Gastroesophageal sphincter (tissue), 3 donors: Measurements from ENCODE around the gene FMN2.

Experiments used
- EP300 ChIP-seq: sonication (generic); formaldehyde crosslinking; IDR thresholded peaks from one replicate; pipeline ENCODE4 v1.6.1; 2017; ENCODE audit warnings: antibody characterized with exemption, mild to moderate bottlenecking
- POLR2A ChIP-seq, 2 donors: fragments of 450-650 bp; IDR thresholded peaks; one replicate each; pipeline ENCODE4 v1.6.1; 2017; ENCODE audit warnings: antibody characterized with exemption in 2 of 2, mild to moderate bottlenecking in 2 of 2, moderate library complexity in 1 of 2
- POLR2AphosphoS5 ChIP-seq: sonication (generic); formaldehyde crosslinking; IDR thresholded peaks from one replicate; pipeline ENCODE4 v1.6.1; 2017; ENCODE audit warnings: antibody characterized with exemption
- TF ChIP-seq, protein P1 (sequence below), 4 experiments: fragments of 200-600 bp in 2 of 4; fragments of 450-650 bp in 2 of 4; sonication (generic) in 1 of 4; IDR thresholded peaks; one replicate each; pipeline ENCODE4 v1.5.1; 2017 to 2019; ENCODE audit warnings: antibody characterized with exemption in 4 of 4, mild to moderate bottlenecking in 2 of 4, moderate library complexity in 2 of 4

DNA sequence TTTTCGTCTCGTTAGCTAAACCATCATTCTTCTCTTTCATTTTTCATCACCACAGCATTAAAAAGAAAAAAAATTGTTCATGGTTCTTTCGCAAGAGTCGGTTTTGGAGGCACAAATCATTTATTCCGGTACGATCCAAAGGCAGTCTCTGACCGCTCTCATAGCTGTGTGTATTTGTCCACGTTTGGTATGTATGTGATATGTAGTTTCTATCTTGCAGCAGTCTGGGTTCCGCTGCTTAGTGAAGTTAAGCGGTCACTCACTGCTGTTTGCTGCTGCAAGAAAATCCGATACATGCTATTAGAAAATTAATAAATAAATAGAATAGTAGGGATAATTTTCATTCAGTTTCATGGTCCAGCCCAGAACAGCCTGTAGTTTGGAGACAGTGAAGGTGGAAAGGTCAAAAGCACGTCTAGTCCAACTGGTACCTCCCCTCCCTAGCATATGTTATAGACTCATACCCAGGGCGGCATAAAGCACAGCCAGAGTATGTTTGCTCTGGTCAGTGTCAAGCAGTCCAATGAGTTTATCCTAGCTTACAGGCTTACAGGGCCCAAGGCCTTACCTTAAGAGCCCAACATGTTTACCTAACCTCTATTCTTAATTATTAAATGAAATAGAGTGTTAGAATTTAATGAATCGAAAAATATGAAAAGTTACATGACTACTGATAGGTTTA is 2.5 kb downstream of the FMN2 start:
- TF ChIP-seq, protein P1, sequence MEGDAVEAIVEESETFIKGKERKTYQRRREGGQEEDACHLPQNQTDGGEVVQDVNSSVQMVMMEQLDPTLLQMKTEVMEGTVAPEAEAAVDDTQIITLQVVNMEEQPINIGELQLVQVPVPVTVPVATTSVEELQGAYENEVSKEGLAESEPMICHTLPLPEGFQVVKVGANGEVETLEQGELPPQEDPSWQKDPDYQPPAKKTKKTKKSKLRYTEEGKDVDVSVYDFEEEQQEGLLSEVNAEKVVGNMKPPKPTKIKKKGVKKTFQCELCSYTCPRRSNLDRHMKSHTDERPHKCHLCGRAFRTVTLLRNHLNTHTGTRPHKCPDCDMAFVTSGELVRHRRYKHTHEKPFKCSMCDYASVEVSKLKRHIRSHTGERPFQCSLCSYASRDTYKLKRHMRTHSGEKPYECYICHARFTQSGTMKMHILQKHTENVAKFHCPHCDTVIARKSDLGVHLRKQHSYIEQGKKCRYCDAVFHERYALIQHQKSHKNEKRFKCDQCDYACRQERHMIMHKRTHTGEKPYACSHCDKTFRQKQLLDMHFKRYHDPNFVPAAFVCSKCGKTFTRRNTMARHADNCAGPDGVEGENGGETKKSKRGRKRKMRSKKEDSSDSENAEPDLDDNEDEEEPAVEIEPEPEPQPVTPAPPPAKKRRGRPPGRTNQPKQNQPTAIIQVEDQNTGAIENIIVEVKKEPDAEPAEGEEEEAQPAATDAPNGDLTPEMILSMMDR (IDR thresholded peaks at IDR 0.05): no peak
- TF ChIP-seq POLR2A (IDR thresholded peaks at IDR 0.05): no peak
- no peak for TF ChIP-seq POLR2AphosphoS5
- no peak for TF ChIP-seq EP300
